Peyer's patch (tissue), 4 donors: Measurements from ENCODE around the gene TSPAN32. TPM values are rescaled to one million over a fixed set of nuclear protein-coding genes. Genes with fewer than 3 reads are reported as not detected.

Source experiments
- DNase-seq, 3 donors: peaks; one replicate each; pipeline ENCODE4 v3.0.0-alpha.2; 2017 to 2019
- H3K27ac ChIP-seq, 4 donors: fragments of 200-600 bp; sonication (generic); one replicate each; pipeline ENCODE4 v1.5.1; 2016 to 2019
- H3K27me3 ChIP-seq, 2 donors: fragments of 200-600 bp; sonication (generic); one replicate each; pipeline ENCODE4 v1.5.1; 2019
- H3K36me3 ChIP-seq, 3 donors: fragments of 200-600 bp; sonication (generic); one replicate each; pipeline ENCODE4 v1.5.1; 2016 to 2019
- H3K4me1 ChIP-seq, 4 donors: fragments of 200-600 bp; sonication (generic); one replicate each; pipeline ENCODE4 v1.5.1; 2016 to 2019
- H3K4me3 ChIP-seq, 4 donors: fragments of 200-600 bp; sonication (generic); 1 replicate in 3 of 4; 2 replicates in 1 of 4; pipeline ENCODE4 v1.5.1; 2016 to 2019; ENCODE audit warnings: mild to moderate bottlenecking in 1 of 4
- H3K9me3 ChIP-seq, 4 donors: fragments of 200-600 bp; sonication (generic); one replicate each; pipeline ENCODE4 v1.5.1; 2016 to 2019; ENCODE audit warnings: mild to moderate bottlenecking in 1 of 4
- POLR2A ChIP-seq, 2 donors: fragments of 450-650 bp; IDR thresholded peaks; one replicate each; pipeline ENCODE4 v1.5.1; 2017; ENCODE audit warnings: antibody characterized with exemption in 2 of 2, mild to moderate bottlenecking in 2 of 2, moderate library complexity in 2 of 2
- small RNA-seq, 2 donors: library from RNA; depleted of rRNA; stranded (forward); fragments of <200 nt; gene quantifications; one replicate each; pipeline ENCODE3, GENCODE V24; 2016
- total RNA-seq, 4 donors: library from RNA; depleted of rRNA; stranded (reverse); fragments of >200 nt; gene quantifications; one replicate each; pipeline ENCODE4 v1.1.0, GENCODE V29; 2016
- TF ChIP-seq, protein P1 (sequence below), 6 experiments: fragments of 450-650 bp in 4 of 6; fragments of 200-600 bp in 2 of 6; sonication (generic) in 1 of 6; IDR thresholded peaks; one replicate each; pipeline ENCODE4 v1.5.1; 2017 to 2019; ENCODE audit warnings: antibody characterized with exemption in 6 of 6, mild to moderate bottlenecking in 3 of 6, moderate library complexity in 1 of 6

TSPAN32 gene
- total RNA-seq, 4 donors from 2014 or later, result 1.6 to 1.7 TPM; not detected in 2

- Histone ChIP-seq H3K4me3 (no peak overlapping the region), H3K4me1 (no peaks in the 10 kb centered on the region), H3K9me3 (no peaks in the 10 kb centered on the region), H3K27me3 (no peaks in the 10 kb centered on the region), H3K36me3 (no peaks in the 10 kb centered on the region), H3K27ac (no peak overlapping the region)
- no peak for DNase-seq
- TF ChIP-seq, protein P1, sequence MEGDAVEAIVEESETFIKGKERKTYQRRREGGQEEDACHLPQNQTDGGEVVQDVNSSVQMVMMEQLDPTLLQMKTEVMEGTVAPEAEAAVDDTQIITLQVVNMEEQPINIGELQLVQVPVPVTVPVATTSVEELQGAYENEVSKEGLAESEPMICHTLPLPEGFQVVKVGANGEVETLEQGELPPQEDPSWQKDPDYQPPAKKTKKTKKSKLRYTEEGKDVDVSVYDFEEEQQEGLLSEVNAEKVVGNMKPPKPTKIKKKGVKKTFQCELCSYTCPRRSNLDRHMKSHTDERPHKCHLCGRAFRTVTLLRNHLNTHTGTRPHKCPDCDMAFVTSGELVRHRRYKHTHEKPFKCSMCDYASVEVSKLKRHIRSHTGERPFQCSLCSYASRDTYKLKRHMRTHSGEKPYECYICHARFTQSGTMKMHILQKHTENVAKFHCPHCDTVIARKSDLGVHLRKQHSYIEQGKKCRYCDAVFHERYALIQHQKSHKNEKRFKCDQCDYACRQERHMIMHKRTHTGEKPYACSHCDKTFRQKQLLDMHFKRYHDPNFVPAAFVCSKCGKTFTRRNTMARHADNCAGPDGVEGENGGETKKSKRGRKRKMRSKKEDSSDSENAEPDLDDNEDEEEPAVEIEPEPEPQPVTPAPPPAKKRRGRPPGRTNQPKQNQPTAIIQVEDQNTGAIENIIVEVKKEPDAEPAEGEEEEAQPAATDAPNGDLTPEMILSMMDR (IDR thresholded peaks at IDR 0.05), result no peak
- no peak for TF ChIP-seq POLR2A (IDR thresholded peaks at IDR 0.05)
These were observed 65.7 kb downstream of the TSPAN32 start for GRCh38 chr11:2367266-2368160.

Small RNA genes within 50 kb of the gene (small RNA-seq; reads per million reads assigned to genes)
- 0 reads per million in 2 donors for gene RNU6-878P

Other genes starting within 250 kb of the TSPAN32 start
- 10 to 100 TPM in 1 of 4 donors, 1 to 10 TPM in 3; 1.9 to 15.5 (median 9.5) TPM for gene IGF2, start 162.6 kb upstream of the TSPAN32 start, total RNA-seq
- not detected for gene INS, start 140.8 kb upstream of the TSPAN32 start, total RNA-seq
- 1 to 10 TPM in 1 of 4 donors, not detected in 3; 1.7 TPM for gene TH, start 130.2 kb upstream of the TSPAN32 start, total RNA-seq
- 10 to 100 TPM in 1 of 4 donors, 1 to 10 TPM in 3; 7.5 to 11.9 (median 8.4) TPM for gene ASCL2, start 31.4 kb upstream of the TSPAN32 start, total RNA-seq
- 1 to 10 TPM in 3 of 4 donors, not detected in 1; 1.1 to 9.9 (median 1.3) TPM for gene C11orf21, start 95 bp upstream of the TSPAN32 start, total RNA-seq
- 100 to 1,000 TPM in 2 of 4 donors, 10 to 100 TPM in 2; 49.2 to 124 (median 100) TPM for gene CD81, start 75.3 kb downstream of the TSPAN32 start, total RNA-seq
- 10 to 100 TPM; 16.5 to 40.2 (median 34.1) TPM for gene TSSC4, start 98.7 kb downstream of the TSPAN32 start, total RNA-seq
- gene TRPM5, start 142.5 kb downstream of the TSPAN32 start, total RNA-seq, result 10 to 100 TPM in 3 of 4 donors, 1 to 10 TPM in 1; 8.1 to 24.2 (median 16.3) TPM
- 10 to 100 TPM; 50.6 to 66.4 (median 54.2) TPM for gene KCNQ1, start 143.0 kb downstream of the TSPAN32 start, total RNA-seq